Coronary artery (tissue), 2 donors: Measurements from ENCODE around the gene ADRM1.

ENCODE experiments used
- DNase-seq: peaks from one replicate; pipeline ENCODE4 v3.0.0-alpha.2; 2017; ENCODE audit warnings: low spot score
- H3K27ac ChIP-seq, 2 donors: fragments of 200-600 bp; sonication (generic); one replicate each; pipeline ENCODE4 v1.5.1; 2016 to 2019
- H3K4me3 ChIP-seq: fragments of 200-600 bp; sonication (generic); 2 replicates; pipeline ENCODE4 v1.5.1; 2016; ENCODE audit warnings: mild to moderate bottlenecking, moderate library complexity
- CTCF ChIP-seq: fragments of 200-600 bp; sonication (generic); IDR thresholded peaks from one replicate; pipeline ENCODE4 v1.5.1; 2019; ENCODE audit warnings: antibody characterized with exemption

Gene ADRM1

GRCh38 chr20:62353289-62354030 is 50.7 kb downstream of the ADRM1 start:
- Histone ChIP-seq H3K4me3 (peak overlapping the region; percentile 11), H3K27ac (peak overlapping the region; percentile 95 to 99)
- DNase-seq: no peak
- no peak for TF ChIP-seq CTCF

GRCh38 chr20:62354031-62354808 is 51.4 kb downstream of the ADRM1 start:
- no peak for DNase-seq
- peak overlapping the region; percentile 95 to 99 for H3K27ac ChIP-seq
- H3K4me3 ChIP-seq: no peak overlapping the region
- TF ChIP-seq CTCF: no peak

- no peak for DNase-seq
- Histone ChIP-seq H3K4me3 (peak overlapping the region; percentile 63), H3K27ac (peak overlapping the region; percentile 95 to 99)
- TF ChIP-seq CTCF: no peak
These were observed 52.1 kb downstream of the ADRM1 start for GRCh38 chr20:62354811-62355341.

GRCh38 chr20:62355516-62355877 is 52.7 kb downstream of the ADRM1 start:
- H3K4me3 ChIP-seq: peak overlapping the region; percentile 63
- H3K27ac ChIP-seq: peak overlapping the region; percentile 95 to 99
- DNase-seq: no peak
- TF ChIP-seq CTCF: no peak

GRCh38 chr20:62355878-62356588 is 53.2 kb downstream of the ADRM1 start:
- Histone ChIP-seq H3K4me3 (peak overlapping the region; percentile 63), H3K27ac (peak overlapping the region; percentile 95 to 99)
- no peak for DNase-seq
- no peak for TF ChIP-seq CTCF

- Histone ChIP-seq H3K27ac (peak overlapping the region; percentile 95 to 99), H3K4me3 (peak overlapping the region; percentile 63)
- TF ChIP-seq CTCF: no peak
- DNase-seq: no peak
These were observed 53.9 kb downstream of the ADRM1 start for GRCh38 chr20:62356589-62357186.
